ENCODE data around the gene FAM32A.

DNA sequence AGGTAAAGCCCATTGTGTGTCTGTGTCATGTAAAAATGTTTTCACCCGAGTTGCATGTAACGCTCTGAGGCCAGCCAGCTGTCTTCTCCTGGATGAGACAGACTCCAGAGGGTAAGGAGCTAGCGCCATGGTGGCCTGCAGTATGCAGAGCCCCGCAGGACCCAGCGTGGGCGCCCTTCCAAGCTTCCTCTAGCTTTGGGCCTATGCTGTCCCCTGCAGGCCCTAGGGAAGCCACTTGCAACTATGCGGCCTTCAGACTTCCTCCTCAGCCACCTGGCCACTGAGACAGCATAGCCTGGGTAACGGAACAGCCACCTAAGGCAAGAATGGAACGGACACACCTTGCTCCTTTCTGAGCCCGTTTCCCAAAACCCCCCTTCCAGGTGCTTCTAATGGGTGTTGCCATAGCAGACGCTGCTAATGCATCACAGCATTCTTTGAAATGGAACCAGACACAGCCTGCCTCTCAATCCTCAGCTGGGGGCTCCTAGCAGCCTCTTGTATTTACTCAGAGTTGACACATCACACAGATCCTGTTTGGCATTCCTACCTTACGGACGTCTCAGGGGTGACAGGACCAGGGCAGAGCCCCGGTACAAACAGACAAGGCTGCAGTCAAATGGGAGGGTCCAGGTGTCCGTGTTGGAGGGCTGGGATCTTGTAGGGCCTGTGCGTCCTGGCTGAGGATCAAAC is 6.2 kb downstream of the FAM32A start:
- TF ChIP-seq, protein P1, sequence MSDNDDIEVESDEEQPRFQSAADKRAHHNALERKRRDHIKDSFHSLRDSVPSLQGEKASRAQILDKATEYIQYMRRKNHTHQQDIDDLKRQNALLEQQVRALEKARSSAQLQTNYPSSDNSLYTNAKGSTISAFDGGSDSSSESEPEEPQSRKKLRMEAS (IDR thresholded peaks at IDR 0.05; ENCODE audit: low read depth) = no peak
- TF ChIP-seq CTCF (IDR thresholded peaks at IDR 0.05) (no peak), POLR2AphosphoS5 (IDR thresholded peaks at IDR 0.05; ENCODE audit: low read depth, low read length) (no peak), EZH2phosphoT487 (IDR thresholded peaks at IDR 0.05; ENCODE audit: borderline replicate concordance, low read depth) (no peak), YY1 (IDR thresholded peaks at IDR 0.05; ENCODE audit: low read depth) (no peak), PBX3 (IDR thresholded peaks at IDR 0.05) (no peak), JUND (IDR thresholded peaks at IDR 0.05) (no peak), SMC3 (IDR thresholded peaks at IDR 0.05; ENCODE audit: low read depth, low read length) (no peak), MXI1 (IDR thresholded peaks at IDR 0.05; ENCODE audit: low read depth, low read length) (no peak), SIN3A (IDR thresholded peaks at IDR 0.05; ENCODE audit: borderline replicate concordance, low read depth, low read length) (no peak), RCOR1 (IDR thresholded peaks at IDR 0.05; ENCODE audit: low read length) (no peak), TEAD4 (IDR thresholded peaks at IDR 0.05; ENCODE audit: borderline replicate concordance, insufficient read depth) (no peak), TAF1 (IDR thresholded peaks at IDR 0.05; ENCODE audit: borderline replicate concordance, low read depth, low read length) (no peak)
- TF ChIP-seq, protein P2, sequence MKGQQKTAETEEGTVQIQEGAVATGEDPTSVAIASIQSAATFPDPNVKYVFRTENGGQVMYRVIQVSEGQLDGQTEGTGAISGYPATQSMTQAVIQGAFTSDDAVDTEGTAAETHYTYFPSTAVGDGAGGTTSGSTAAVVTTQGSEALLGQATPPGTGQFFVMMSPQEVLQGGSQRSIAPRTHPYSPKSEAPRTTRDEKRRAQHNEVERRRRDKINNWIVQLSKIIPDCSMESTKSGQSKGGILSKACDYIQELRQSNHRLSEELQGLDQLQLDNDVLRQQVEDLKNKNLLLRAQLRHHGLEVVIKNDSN (IDR thresholded peaks at IDR 0.05; ENCODE audit: borderline replicate concordance, low read depth) = no peak

All from SK-N-SH (cell line).